22Rv1 (cell line): ENCODE data around the gene ZNF469.

Experiments used
- CTCF ChIP-seq: fragments of 450-650 bp; IDR thresholded peaks from 2 replicates; pipeline ENCODE4 v1.5.1; 2017; ENCODE audit warnings: mild to moderate bottlenecking
- ZFX ChIP-seq: fragments of 450-650 bp; IDR thresholded peaks from 2 replicates; pipeline ENCODE4 v1.6.1; 2017; ENCODE audit warnings: antibody characterized with exemption, borderline replicate concordance

DNA sequence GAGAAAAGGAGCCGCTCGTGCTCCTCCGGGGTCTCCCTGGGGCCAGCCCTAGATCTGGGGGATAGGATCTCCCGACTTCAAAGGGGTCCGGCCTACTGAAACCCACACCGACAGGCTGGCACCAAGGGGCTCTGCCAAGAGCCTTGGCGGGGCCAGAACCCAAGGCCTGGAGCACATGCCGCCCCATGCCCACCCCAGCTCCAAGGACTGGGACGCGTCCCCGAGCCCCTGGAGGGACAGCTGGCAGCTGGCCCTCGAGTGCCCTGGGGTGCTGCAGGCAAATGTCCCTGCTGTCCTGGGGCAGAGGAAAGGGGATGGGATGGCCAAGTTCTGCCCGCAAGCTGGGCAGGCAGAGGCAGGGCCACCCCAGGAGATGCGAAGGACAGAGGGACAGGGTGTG lies 38.5 kb downstream of the ZNF469 start:
- TF ChIP-seq CTCF (no peak), ZFX (no peak)
